Dermis lymphatic vessel endothelial cell (primary cell): ENCODE data around the gene FCHO2. TPM values are rescaled to one million over a fixed set of nuclear protein-coding genes. Genes with fewer than 3 reads are reported as not detected.

Experiments
- total RNA-seq: library from RNA; depleted of rRNA; stranded (reverse); fragments of >200 nt; gene quantifications from 2 replicates; pipeline ENCODE4 v1.2.1, GENCODE V29; 2014

The FCHO2 gene, protein sequence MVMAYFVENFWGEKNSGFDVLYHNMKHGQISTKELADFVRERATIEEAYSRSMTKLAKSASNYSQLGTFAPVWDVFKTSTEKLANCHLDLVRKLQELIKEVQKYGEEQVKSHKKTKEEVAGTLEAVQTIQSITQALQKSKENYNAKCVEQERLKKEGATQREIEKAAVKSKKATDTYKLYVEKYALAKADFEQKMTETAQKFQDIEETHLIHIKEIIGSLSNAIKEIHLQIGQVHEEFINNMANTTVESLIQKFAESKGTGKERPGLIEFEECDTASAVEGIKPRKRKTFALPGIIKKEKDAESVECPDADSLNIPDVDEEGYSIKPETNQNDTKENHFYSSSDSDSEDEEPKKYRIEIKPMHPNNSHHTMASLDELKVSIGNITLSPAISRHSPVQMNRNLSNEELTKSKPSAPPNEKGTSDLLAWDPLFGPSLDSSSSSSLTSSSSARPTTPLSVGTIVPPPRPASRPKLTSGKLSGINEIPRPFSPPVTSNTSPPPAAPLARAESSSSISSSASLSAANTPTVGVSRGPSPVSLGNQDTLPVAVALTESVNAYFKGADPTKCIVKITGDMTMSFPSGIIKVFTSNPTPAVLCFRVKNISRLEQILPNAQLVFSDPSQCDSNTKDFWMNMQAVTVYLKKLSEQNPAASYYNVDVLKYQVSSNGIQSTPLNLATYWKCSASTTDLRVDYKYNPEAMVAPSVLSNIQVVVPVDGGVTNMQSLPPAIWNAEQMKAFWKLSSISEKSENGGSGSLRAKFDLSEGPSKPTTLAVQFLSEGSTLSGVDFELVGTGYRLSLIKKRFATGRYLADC
- total RNA-seq: 35.2 and 37.9 TPM in 2 replicates

DNA sequence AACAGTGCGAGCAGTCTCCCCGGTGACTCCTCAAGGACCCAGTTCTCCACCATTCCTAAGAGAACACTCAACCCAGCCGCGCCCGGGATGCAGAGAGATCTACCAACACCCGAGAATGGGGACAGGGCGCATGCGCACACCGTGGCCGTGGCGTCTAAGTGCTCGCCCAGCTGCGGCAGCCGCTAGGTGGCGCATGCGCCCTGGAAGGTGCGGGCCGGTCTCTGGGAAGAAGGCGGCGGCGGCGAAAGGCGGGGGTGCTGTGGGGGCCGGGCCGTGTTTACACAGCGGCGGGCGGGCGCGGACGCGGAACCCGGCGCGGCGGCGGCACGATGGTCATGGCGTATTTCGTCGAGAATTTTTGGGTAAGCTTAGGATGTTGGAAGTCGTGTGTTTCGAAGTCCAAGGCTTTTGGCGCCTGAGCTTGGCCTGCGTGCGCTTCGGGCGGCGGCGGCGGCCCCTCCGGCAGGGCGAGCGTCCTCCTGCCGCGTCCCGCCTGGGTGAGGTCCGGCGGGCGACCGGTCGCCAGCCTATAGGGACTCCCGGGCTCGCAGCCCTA is at the start of gene FCHO2:
Gene FCHO2 (plus strand): TSS at position 274 of the 556 bp plus-strand sequence. CDS start 56 bp downstream, at position 330.

DNA sequence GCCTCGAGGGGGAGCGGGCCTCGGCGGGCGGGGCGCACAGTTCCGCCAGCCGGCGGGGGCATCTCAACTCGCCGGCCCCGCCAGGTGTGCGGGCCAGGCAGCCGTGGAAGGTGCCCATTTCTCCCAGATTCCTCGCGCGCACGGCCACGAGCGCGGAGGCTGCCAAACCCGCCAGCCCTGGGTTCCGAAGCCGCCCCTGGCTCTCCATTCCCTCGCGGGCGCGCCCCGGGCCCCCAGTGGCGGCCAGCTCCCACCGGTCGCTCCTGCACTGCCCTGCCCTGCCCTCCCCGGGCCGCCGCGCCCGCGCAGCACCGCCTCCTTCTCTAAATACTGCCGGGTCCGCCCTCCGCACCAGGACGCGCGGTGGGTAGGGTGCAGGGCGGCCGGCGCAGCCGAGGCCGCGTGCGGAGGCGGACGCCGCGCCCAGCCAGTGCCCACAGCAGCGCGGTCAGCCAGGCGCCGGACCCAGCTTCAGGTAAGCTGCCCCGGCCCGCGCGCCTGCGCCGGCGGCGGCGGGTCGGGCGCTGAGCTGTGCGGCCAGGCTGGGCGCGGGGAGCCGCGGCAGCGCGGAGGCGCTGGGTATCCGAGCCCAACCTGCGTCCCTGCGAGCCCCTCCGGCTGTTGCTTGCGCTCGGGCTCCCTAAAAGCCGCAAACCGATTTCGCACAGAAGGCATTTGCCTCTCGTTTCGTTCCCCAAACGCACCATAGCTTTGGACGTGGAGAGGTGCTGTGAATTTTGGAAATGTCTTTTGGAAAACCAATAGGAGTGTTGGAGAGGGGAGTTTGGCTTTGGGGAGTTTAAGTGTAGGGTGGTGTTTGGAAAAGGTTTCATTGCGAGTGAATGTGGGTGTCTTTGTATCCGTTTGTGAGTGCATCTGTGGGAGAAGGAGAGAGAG is 164.6 kb downstream of the FCHO2 start, which contains the start of gene TMEM171:
Gene TMEM171 (plus strand): TSS at position 354 of the 897 bp plus-strand sequence. CDS start 2,799 bp downstream, outside the sequence.

Other genes with a start within 250 kb of the FCHO2 start
- gene TNPO1, start 139.4 kb upstream of the FCHO2 start, total RNA-seq: 341 and 359 TPM in 2 replicates
- 0.54 and 0.77 TPM in 2 replicates for gene TMEM171, start 164.5 kb downstream of the FCHO2 start, total RNA-seq
- gene TMEM174, start 217.2 kb downstream of the FCHO2 start, total RNA-seq: not detected in 2 replicates